GM18502 (cell line): Measurements from ENCODE around the gene TBC1D22A.
"Not testable (repeated sequence)": the region's sequence is repeated elsewhere in the genome, so short reads cannot be mapped to it uniquely, and the experiment has no call there.

Experiments used
- ATAC-seq: cut with Tn5 transposase; IDR thresholded peaks from one replicate; pipeline ENCODE4 v1.9.1; 2021; ENCODE audit warnings: mild to moderate bottlenecking; ENCODE audit not compliant: unreplicated experiment, poor library complexity

Gene TBC1D22A

DNA sequence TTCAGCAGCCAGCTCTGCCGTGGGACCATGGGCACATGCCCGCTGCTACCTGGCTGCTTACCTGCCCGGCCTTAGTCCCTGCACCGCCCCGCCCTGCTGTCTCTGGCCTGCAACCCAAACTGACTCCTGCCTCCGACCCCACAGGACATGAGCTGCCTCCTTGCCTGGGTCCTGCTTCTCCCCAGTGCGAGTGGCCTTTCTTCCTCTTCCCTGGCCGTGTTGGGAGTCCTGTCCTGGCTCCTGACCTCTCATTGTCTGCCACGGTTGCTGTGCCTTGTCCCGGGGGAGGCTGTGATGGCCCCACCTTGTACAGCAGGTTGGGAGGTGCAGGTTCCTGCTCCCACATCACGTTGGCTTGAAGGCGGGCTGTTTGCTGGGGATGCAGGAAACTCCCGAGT lies 370.0 kb downstream of the TBC1D22A start:
- no peak for ATAC-seq

DNA sequence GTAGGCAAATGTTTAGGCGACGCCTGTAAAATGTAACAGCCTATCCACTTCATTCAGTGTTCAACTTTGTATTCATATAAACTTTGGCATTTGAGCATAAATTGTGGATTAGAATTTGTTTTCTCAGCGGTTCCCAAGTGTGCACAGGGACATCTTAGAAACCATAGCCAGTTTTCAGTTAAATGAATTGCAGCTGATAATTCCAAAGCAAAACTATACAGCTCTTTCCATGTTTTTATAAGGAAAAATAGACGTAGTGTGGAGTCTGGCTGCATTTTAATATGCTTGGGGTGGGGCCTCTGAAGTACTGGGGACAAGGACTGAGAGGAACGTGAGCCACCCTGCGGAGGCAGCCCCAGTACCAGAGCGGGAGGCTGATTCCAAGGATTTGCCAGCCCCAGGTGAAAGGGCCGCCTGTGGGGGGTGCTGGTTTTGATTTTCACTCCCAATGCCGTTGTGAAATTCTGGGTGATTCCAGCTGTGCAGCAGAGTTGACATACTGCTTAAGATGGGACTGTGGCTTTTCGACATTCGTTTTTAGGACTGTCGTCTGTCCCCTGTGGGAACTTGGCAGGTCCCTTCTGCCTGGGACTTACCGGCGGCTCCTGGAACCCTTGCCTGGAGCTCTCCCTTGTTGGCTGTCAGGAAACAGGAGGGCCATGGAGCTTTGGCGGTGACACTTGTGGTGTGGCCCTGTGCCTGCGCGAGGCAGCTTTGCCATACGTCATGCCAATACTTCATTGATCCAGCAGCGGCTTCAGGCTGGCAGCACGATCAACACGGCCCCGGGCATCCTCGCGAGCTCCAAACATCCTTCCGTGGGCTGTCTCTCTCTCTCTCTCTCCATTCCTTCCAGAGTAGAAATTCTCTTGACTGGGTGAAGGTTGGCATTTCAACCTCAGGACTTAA lies 370.9 kb downstream of the TBC1D22A start:
- ATAC-seq = no peak

DNA sequence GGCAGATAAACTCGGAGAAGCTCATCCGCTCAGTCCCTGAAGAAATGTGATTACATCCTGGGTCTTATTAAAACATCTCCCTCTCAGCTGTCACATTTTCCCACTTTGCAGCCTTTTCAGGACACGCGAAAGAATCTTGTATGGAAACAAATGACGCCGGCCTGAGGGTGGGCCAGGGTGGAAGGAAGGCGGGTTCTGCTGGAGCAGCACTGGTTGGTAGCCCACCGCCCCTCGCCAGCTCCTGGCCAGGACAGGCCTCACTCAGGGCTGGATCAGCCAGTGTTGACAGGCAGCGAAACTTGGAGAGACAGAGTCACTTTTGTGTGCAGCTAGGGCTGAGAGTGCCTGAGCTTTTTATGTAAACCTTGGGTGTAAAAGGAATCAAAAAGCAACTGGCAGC lies 371.8 kb downstream of the TBC1D22A start:
- no peak for ATAC-seq

DNA sequence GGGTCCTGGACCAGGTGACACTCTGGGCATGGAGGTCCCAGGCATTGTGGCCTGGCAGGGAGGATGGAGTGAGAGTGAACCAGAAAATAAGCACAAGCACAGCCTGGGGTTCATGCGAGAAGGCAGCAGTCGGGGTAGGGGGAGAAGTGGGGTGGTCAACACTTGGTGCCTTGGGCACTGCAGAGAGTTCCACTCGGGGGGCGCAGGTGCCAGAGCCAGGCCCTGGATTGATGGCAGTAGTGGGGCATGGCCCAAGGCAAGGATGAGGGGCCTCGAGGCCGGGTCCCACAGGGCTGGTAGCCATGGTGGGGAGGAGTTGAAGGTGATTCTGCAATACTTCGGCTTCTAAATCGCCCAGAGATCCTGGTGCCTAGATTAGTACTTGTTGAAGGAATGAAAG lies 372.9 kb downstream of the TBC1D22A start:
- ATAC-seq = no peak

GRCh38 chr22:47136050-47136449 lies 373.6 kb downstream of the TBC1D22A start:
- ATAC-seq = no peak

DNA sequence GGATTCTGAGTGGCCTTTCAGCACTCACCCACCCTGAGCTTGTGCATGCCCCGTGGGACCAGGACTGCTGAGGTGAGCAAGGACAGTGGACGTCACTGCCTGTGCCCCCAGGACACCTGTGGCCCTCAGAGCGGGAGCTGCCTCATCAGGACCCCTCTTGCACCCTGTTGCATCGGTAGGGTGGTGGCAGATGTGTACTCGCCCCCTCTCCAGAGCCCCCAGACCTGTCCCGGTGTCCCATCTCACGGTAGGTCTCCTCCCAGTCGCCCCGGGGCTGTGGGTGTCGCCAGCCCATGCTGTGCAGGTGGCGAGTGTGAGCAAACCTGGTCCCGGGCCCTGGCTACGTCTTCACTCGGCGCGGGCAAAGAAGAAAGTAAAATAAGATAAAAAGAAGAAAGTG lies 374.2 kb downstream of the TBC1D22A start:
- no peak for ATAC-seq

DNA sequence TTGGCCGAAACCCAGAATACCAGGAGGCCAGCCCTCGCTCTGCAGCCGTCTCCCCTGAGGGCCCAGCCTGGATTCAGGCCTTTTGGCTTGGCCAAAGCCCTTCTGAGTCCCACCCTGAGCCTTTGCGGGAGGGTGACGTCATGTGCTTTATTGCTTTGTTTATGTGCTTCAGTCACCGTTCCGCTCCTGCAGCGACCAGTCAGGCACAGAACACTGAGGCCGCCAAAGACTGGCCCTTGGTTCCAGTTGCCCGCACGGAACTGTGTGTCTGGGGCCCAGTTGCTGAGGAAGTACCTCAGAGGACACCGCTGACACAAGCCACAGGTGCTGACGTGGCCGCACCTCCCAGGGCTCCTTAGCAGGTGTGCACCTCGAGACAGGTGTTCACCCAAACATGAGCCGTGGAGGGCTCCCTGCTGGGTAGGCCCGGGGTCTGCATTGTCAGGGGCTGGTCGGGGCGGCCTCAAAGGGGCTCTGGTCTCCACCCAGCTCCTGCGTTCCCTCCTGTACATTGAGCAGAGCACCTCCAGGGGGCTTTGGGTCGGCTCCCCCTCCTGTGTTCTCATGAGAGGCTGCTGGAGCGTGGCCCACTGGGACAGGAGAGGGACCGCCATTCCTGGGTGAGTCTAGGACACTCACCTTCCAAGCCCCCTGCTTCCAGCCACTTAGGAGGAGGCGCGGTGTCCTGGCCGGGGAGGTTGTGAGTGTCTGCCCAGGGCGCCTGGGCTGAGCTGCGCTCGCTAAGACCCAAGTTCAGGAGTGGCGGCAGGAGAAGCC lies 376.8 kb downstream of the TBC1D22A start:
- ATAC-seq = no peak

DNA sequence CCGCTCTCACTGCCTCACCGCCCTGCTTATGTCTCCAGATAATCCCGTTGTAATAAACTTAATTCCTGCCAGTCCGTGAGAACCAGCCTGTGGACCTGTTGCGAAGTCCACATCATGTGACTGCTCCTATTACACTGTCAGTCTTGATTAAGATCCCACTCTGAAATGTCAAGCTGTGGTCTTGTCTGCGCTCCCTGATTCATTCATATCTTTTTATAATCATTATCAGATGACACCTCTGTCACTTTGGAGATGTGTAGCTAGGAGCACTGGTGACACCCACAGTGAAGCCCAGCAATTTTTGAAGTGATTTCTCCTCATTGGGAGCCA lies 377.3 kb downstream of the TBC1D22A start:
- no peak for ATAC-seq

GRCh38 chr22:47140975-47141374 lies 378.5 kb downstream of the TBC1D22A start:
- not testable (repeated sequence) for ATAC-seq

GRCh38 chr22:47142427-47143046 lies 380.1 kb downstream of the TBC1D22A start:
- no peak for ATAC-seq

GRCh38 chr22:47143249-47143938 lies 380.9 kb downstream of the TBC1D22A start:
- no peak for ATAC-seq

DNA sequence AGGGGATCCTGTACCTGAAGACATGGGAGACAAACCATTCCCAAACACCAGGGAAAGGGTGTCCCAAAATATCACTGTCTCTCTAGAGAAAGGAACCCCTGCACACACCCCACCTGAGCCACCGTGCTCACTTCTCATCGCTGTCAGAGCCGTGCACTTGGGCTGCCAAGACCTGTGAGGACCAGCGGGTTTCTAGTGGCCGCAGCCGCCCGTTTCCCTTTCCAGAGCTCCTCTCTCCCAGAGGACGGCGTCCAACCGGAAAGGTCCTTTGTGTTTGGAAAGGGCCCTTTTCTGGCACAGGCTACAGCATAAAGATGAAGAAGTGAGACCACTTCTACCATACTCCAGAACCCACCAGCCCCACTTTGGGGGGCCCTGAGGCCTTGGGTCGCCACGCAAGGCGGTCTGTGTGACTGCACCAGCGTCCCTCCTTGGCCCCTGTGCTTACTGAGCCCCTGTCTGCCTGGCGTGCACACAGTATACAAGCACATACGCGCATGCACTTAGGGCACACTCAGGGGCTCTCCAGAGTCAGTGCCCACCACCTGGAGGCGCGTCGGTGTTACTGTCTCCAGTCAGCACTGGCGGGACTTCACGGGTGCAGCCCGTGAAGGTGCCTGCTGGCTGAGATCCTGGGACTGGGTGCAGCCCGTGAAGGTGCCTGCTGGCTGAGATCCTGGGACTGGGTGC lies 381.8 kb downstream of the TBC1D22A start:
- no peak for ATAC-seq

DNA sequence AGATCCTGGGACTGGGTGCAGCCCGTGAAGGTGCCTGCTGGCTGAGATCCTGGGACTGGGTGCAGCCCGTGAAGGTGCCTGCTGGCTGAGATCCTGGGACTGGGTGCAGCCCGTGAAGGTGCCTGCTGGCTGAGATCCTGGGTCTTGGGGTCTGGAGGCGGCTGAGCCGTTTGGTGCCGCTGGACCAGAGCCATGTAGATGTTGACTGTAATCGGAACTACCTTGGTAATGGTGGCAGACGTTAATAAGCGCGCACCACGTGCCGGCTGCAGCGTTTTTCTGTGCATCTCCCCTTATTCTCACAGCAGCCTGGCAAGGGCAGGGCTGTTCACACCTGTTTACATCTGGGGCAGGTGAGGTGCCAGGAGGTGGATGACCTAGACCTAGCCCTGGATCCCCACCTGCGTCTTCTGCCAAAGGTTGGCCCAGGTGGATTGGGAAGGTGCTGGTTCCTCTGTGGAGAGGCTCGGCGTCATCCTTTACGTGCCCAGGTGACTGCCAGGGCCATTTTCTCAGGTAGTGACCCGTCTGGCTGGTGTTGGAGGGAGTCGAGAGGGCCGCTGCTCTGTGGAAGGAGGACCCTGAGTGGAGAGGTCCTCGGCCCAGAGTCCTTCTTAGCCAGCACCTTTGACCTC lies 382.5 kb downstream of the TBC1D22A start:
- ATAC-seq = no peak

- no peak for ATAC-seq
Observed at GRCh38 chr22:47145883-47146282, 383.4 kb downstream of the TBC1D22A start.

DNA sequence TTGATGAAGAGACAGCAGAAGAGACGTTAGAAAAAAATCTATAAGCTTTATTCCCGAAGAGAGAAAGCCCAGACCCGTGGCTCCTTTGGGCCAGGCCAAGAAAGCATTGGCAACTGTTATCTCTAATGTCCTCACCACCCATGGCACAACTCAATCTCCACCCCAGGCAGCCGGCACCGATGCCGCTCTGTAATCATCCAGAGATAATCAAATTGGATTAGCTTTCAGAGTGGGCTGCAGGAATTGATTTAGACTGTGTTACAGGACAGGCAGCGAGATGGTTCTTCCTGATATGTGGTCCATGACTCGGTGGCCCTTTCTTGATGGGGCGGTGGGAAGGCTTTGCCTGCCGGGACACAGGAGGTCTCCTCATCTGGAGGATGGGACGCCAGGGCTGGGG lies 383.9 kb downstream of the TBC1D22A start:
- no peak for ATAC-seq

DNA sequence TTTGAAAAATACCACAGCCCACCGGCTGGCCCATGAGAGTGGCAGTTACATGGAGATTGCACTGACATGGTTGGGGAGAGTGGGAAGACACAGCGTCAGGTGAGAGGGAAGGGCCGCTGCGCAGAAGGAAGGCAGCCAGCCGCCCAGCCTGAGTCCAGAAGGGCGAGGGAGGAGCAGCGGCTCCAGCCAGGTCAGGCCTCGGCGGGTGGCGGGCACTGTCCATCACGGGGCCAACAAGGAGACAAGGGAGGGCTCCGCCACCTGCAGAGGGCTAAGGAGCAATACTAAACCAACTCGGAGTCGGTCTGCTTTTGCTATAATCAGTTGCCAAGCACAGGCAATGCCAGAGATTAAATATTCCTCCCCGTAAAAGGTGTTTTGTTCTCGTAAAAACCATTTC lies 384.5 kb downstream of the TBC1D22A start:
- ATAC-seq = no peak

DNA sequence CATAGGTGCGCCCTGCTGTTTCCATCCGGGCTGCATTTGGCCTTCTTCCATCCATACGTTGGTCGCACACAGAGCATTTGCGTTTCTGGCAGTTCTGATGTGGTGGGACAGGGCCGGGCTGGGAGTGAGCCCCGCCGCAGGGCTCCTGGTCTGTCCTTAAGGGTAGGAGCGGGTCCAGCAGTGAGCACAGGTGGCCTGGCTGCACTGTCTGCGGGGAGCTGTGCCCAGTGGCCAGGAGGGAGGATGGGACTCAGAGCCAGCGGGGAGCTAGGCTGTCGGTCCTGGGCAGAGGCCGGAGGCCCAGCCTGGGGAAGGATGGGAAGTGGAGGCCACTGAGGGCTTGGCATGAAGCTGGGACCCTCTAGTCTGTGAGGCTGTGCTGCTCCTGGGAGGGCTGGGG lies 385.1 kb downstream of the TBC1D22A start:
- ATAC-seq = no peak

DNA sequence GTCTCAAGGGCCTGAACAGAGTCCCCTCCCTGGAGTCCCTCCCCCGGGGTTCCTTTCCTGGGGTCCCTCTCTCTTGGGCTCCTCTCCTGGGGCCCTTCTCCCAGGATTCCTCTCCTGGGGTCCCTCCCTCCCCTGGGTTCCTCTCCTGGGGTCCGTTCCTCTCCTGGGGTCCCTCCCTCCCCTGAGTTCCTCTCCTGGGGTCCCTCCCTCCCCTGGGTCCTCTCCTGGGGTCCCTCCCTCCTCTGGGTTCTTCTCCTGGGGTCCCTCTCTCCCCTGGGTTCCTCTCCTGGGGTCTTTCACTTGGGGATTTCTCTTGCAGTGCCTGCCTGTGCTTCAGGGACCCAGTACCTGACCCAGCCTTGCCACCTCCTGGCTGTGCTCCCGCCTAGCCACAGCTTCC lies 386.1 kb downstream of the TBC1D22A start:
- ATAC-seq = no peak

DNA sequence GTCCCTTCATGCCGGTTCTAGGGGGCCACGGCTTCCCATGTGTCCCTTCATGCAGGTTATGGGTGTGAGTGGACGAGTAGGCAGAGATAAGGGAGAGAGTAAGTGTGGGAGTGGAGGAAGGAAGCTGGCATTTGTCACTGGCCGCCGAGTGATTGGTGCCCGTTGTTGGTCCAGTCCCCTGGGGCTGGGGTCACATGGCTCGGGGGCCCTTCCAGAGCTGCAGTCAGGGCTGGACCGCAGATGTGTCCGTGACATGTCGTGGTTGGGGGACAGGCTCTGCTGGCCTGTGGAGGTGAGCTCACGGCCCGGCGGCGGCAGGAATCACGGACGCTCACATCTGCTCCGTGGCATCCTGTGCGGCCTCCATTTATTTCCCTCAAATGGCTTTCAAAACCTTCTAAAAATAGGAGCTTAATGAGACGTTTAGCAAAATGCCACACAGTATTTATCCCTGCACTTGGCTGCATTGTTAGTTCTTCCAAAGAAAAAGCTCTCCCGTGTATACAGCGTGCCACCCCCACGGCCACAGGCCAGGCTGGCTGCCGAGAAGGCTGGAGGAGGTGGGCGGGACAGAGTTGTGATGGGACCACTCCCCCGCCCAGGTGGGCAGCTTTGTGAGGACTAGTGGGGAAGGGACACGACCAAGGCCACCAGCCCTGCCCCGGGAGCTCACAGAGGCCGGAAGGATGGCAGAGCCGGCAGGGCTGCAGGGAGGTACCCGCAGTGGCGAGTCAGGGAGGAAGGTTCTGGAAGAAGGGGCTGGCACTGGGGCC lies 386.7 kb downstream of the TBC1D22A start:
- ATAC-seq = no peak
